ENCODE results near the gene DMBT1.
"Not testable (repeated sequence)": the region's sequence is repeated elsewhere in the genome, so short reads cannot be mapped to it uniquely, and the experiment has no call there.

The DMBT1 gene

DNA sequence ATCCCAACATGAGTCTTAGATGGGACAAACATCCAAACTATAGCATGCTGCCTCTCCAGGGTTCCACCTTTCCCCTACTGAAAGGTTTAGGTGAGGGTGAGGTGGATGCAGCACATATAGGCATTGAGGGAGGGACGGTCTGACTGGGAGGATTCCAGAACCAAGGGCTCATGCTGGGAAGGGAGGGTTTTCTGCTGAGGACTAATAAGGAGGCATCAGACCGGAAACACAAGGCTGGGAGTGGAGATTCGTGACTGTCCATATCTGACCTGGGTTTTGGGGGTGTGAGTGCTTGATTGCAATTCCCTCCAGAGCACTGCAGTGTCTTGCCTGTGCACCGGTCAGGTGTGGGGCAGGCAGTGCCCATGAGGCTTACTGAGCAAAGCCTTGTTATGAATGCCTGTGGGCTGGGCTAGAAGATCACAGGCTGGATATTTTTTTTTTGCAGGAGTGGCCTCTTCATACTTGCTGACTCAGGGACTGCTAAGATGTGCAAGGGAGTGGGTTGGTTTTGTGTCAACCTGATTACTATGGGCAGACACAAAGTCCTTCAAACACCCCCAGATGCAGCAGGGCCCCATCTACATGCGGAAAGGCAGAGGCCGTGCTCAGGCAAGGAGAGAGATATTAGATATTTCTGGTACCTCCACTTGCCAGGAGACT lies 26.7 kb downstream of the DMBT1 start:
- DNase-seq, result no peak

DNA sequence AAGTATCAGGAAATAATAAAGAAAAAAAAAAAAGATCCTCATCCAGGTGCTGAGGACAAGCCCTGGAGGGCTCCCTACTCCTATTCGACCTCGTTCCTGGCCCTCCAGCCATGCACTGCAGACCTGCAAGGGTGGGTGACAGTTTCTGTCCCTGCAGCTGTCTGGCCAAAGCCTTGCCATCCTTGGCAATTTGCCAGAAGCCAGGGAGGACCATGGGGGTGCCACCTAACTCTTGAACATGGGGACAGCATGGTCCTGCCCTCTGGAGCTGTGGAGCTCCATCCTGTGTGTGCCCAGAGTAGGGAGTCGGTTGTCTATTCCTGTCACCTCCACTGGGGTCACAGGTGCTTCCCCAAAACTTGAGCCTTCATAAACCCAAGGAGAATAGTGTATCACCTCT lies 27.8 kb downstream of the DMBT1 start:
- DNase-seq, result no peak

DNA sequence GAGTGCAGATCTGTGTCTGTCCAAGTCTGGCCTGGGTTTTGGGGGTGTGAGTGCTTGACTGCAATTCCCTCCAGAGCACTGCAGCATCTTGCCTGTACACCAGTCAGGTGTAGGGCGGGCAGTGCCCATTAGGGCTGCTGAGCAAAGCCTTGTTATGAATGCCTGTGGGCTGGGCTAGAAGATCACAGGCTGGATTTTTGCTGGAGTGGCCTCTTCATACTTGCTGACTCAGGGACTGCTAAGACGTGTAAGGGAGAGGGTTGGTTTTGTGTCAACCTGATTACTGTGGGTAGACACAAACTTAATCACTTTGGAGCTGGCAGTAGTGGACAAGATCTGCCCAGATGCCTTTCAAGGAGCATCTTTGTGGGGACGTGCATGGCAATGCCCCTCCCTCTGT lies 29.6 kb downstream of the DMBT1 start:
- no peak for DNase-seq

DNA sequence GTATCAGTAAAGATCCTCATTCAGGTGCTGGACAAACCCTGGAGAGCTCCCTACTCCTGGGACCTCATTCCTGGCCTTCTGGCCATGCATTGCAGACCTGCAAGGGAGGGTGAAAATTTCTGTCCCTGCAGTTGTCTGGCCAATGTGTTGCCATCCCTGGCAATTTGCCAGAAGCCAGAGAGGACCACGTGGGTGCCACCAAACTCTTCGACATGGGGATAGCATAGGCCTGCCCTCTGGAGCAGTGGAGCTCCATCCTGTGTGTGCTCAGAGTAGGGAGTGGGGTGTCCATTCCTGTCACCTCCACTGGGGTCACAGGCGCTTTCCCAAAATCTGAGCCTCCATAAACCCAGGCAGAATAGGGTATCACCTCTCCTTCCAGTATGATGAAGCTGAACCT lies 31.2 kb downstream of the DMBT1 start:
- DNase-seq, result no peak

DNA sequence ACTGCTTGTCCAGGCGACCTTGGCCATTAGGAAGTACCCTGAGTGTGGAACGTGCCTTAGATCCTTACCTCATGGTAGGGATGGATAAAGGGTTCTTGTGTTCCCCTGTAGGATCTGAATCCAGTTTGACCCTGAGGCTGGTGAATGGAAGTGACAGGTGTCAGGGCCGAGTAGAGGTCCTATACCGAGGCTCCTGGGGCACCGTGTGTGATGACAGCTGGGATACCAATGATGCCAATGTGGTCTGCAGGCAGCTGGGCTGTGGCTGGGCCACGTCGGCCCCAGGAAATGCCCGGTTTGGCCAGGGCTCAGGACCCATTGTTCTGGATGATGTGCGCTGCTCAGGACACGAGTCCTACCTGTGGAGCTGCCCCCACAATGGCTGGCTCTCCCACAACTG lies 31.6 kb downstream of the DMBT1 start:
- DNase-seq, result no peak

DNA sequence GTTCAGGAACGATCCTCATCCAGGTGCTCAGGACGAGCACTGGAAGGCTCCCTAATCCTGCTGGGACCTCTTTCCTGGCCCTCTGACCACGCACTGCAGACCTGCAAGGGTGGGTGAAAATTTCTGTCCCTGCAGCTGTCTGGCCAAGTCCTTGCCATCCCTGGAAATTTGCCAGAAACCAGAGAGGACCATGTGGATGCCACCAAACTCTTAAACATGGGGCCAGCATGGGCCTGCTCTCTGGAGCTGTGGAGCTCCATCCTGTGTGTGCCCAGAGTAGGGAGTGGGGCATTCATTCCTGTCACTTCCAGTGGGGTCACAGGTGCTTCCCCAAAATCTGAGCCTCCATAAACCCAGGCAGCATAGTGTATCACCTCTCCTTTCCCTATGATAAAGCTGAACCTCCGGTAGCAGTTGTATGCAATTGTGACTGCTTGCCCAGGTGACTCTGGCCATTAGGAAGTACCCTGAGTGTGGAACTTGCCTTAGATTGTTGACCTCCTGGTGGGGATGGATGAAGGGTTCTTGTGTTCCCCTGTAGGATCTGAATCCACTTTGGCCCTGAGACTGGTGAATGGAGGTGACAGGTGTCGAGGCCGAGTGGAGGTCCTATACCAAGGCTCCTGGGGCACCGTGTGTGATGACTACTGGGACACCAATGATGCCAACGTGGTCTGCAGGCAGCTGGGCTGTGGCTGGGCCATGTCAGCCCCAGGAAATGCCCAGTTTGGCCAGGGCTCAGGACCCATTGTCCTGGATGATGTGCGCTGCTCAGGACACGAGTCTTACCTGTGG lies 57.1 kb downstream of the DMBT1 start:
- DNase-seq, result no peak

DNA sequence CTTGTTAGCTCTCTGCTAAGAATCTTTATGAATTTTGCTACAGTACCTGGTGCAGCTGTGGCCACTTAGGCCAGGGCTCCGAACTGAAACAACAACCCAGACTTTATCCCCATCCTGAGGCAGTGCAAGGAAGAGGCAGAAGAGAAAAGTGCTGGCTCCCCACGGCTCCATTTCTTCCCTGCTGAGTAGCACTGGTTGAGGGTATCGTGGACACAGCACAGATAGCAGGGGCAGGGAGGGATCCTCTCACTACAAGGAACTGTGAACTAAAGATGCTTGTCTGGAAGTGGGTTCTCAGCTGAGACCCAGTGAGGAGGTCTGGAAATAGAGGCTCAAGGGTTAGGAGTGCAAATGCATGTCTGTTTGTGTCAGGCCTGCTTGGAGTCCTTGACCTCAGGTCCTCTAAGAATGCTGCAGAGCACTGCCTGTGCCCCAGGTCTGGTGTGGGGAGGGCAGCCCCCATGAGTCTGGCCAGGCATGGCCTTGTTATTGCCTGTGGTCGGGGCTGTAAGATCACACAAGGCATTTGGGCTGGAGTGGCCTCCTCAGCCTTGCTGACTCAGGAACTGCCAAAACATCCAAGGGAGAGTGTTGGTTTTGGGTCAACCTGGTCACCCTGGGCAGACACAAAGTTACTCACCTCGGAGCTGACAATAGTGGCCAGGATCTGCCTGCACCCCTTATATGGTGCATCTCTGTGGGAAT lies 58.1 kb downstream of the DMBT1 start:
- no peak for DNase-seq

DNA sequence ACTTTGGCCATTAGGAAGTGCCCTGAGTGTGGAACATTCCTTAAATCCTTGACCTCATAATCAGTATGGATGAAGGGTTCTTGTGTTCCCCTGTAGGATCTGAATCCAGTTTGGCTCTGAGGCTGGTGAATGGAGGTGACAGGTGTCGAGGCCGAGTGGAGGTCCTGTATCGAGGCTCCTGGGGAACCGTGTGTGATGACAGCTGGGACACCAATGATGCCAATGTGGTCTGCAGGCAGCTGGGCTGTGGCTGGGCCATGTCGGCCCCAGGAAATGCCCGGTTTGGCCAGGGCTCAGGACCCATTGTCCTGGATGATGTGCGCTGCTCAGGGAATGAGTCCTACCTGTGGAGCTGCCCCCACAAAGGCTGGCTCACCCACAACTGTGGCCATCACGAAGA lies 60.4 kb downstream of the DMBT1 start:
- not testable (repeated sequence) for DNase-seq

DNA sequence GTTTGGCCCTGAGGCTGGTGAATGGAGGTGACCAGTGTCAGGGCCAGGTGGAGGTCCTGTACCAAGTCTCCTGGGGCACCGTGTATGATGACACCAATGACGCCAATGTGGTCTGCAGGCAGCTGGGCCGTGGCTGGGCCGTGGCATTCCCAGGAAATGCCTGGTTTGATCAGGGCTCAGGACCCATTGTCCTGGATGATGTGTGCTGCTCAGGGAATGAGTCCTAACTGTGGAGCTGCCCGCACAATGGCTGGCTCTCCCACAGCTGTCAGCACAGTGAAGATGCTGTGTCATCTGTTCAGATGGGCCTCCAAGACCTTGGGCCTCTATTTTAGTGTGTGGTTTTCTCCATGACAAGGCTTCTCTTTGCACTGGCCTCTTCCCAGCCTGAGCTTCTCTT lies 64.0 kb downstream of the DMBT1 start:
- no peak for DNase-seq

DNA sequence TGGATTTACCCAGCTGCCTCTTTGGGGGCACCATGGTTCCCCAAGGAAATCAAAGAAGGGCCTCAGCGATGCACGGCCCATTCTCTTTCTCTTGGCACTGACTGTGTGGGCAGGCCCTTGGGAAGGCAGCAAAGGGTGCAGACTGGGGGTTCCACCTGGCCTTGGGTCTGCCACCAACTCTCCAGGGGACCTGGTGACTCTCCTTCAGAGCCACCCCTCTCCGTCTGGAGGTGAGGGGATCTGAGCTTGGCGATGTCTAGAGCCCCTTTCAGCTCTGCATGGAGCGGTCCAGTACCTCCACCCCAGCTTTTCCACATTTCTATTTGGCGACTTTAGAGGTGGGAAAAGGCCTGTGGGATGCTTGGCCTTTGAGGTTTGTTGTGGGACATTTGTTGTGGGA lies 70.0 kb downstream of the DMBT1 start:
- no peak for DNase-seq

DNA sequence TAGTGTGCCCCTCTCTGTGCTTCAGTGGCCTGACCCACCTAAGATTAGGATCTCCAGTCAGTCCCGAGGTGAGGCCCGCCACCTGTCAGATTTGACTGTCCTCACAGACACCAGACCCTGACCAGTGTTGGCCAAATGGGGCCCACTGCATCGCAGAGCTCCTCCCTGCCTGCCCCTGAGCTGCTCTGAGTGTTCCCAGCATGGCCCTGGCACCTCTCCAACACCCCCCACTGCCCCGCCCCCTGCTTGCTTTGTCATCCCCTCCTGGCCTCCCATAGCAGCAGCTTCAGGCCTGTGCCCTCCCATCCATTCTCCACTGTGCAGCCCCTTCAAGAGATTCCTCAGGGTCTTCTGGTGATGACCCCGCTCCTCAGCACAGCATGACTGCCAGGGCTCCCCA lies 71.5 kb downstream of the DMBT1 start:
- DNase-seq, result no peak

DNA sequence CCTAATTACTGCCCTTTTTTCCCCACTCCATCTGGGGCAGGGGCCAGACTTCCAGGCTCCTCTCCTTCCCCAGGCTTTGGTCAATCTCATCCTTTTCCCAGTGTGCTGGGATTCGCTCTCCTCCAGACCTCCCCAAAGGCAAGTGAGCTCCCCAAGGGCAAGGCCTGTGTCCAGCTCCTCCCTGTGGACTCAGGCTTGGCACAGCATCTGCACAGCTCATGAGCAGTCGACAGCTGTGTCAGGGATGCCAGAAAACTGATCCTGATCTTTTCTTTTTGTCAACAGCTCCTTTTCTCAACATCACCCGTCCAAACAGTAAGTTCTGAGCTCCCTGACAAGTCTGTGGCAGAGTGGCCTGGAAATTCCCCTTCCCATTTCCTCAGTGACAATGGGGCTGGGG lies 72.0 kb downstream of the DMBT1 start:
- no peak for DNase-seq

DNA sequence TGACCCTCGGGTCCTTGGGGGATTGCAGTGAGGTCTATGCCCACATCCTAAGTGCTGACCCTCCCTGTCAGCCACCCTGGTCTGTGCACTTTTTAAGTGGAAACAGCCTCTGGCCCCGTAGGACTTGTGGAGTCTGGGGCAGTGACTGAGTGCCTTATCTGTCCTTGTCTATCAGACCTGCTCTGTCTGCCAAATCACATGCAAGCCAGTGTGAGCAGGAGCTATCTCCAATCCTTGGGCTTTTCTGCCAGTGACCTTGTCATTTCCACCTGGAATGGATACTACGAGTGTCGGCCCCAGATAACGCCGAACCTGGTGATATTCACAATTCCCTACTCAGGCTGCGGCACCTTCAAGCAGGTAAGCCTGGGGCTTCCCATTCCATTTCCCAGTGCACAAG lies 76.4 kb downstream of the DMBT1 start:
- no peak for DNase-seq

DNA sequence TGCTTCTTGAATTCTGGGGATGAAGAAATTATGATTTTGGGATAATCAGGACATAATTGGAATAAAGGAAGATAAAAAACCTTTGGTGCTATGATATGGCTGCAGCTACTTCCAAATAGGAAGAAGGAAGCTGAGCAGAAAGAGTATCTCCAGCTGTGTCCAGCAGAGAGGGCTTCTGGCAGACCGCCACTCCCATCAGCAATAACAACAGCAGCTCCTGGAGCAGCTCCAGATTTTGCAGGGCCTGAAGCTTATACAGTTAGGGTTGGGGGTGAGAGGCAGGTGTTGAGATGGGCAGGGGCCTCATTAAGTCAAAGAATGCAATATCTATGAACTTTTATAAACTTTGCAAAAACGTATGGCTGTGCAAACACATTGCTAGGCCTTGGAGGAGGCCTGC lies 76.8 kb downstream of the DMBT1 start:
- no peak for DNase-seq

DNA sequence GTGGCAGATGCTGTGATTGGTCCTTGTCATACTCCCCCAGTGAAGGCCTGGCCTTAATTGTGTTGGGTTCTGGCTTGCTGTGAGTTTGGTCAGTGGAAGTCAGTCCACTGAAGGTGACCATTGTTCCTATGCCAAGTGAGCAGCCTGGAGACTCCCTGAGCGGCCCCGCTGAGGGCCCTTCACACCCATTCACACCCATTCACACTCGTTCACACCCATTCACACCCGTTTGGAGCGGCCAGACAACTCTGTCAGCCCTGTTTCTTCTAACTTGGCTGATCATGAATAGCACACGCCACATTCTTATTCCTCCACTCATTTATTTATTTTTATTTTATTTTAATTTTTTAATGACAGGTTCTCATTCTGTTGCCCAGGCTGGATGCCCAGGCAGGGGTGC lies 77.6 kb downstream of the DMBT1 start:
- no peak for DNase-seq

DNA sequence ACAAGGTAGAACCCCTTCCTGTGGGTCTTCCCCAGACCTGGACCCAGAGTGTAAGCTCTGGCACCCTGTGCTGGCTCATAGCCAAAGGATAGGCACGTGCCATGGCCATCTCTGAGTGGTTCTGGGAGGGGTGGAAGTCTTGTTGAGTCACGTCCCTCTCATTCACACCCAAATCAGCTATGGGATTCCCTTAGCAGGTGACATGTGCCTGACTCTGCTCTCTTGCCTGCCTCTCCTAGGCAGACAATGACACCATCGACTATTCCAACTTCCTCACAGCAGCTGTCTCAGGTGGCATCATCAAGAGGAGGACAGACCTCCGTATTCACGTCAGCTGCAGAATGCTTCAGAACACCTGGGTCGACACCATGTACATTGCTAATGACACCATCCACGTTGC lies 79.2 kb downstream of the DMBT1 start:
- DNase-seq, result no peak

DNA sequence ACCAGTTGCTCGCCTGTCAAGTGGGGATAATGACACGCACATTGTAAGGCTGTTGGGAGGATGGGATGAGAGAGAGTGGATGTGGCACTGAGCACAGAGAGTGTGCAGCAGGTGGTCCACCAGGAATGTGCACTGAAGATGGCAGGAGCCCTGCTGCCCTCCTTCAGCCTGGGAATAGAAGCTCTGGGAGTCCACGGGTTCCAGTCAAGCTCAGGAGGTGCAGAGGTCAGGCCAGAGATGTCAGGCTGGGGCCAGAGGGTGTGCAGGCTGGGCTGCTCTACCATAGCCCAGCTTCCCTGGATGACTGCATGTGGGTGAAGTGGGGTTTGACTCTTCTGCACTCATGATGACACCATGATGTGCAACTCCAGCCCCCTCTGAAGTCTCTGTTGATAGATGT lies 80.4 kb downstream of the DMBT1 start:
- DNase-seq, result no peak

DNA sequence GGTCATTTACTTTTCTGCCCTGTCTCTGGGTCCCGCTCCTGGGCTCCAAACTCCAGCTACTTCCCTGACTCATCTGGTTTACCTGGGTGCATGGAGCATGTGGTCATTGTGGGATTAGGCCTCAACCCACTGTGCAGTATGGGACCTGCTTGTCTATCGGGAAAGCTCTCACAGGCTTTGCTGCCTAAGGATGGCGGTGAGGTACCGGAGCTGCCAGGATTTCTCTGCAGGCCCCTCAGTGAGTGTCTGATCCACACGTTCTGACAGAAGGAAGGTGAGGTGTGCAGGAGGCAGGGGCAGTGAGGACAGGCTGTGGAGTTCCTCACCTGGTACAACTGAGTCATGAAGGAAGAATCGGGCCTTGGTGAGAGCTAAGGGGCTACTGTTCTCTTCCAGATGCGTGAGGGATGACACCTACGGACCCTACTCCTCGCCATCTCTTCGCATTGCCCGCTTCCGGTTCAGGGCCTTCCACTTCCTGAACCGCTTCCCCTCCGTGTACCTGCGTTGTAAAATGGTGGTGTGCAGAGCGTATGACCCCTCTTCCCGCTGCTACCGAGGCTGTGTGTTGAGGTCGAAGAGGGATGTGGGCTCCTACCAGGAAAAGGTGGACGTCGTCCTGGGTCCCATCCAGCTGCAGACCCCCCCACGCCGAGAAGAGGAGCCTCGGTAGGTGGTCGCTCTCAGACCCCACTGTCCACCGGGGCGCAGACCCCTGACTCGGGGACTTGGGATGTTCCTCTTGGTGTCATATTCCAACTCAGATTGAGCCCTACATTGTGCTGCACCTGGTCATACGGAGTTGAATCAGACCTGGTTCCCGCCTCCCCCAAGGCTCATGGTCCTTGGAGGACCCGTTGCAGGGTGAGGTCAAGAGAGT lies 82.4 kb downstream of the DMBT1 start:
- DNase-seq, result no peak

DNA sequence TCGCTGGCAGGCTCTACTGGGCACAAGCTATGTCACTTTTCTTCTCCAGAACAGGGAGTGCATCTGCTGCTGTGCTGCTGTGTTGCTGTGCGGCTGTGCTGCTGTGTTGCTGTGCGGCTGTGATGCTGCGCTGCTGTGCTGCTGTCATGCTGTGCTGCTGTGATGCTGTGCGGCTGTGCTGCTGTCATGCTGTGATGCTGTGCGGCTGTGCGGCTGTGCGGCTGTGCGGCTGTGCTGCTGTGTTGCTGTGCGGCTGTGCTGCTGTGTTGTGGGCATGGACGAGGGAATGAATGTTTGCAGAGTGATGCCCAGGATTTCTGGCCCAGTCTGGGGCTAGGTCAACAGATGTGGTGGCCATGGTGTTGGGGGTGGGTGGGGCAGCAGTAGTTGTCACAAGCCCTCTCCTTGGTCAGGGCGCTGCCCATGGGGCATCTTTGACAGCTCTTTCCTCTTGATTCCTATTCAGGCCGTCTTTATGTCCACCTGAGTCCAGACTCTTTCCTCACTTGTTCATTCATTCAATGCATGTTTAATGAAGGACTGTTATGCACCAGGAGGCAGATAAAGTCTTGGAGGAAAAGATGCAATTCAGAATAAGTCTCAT lies 83.5 kb downstream of the DMBT1 start:
- DNase-seq, result no peak

DNA sequence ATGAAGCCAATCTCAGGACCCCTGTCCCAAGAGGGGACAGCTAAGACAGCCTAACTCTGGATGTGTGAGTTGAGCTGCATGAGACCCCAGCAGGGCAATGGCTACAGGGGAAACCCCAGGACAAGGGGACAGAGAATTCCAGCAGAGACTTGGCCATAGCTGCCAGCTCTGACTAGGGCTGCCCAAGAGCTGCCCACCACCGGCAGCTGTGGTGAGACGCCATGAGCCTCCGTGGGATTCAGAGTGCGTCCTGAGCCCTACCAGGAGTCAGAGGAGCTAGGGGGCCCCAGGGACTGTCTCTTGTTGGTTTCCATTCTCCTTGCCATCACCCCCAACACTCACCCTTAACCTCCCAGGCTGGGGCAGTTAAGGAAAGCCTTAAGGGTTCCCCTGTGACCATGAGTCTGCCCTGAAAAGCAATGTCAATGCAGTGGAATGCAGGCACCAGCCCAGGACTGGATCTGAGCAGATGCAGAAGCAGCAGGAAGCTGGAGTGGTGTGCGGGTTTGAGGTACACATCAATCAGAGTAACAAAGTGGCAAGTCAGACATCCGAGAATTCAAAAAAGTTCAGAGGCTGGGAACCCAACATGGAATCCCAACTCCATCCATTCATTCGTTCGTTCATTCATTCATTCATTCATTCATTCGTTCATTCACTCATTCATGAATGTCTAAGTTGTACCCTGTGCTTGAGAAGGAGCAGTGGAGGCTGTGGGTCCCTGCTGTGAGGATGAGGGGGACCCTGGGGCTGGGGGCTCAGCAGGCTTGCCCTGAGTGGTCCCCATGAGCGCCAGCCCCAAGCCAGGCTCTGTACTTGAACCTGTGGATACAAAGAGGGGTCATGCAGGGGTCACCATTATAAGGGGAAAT lies 86.2 kb downstream of the DMBT1 start:
- no peak for DNase-seq

DNA sequence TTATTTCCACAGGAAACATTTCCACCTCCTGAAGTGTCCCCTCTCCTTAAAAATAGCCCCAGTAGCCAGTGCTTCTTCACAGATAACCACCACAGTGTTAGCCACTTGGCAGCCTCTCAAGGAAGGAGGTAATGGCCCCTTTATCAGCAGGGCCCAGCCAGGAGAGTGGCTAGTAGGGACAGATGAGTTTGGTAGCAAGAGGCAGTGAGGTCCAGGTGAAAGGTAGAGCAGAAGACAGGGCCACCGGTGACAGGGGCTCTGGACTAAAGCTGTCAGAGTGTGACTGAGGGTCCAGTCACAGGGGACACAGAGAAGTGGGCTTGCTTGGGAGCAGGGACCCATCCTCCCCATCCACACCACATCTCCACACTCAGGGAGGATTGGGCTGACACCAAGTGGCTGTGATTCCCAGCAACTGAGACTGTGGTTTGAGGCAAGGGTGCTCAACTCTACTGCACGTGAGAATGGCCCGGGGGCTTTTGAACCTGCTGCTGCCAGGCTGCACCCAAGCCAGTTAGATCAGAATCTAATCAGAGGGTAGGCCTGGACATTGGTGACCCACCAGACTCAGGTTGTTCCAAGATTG lies 86.9 kb downstream of the DMBT1 start:
- DNase-seq, result no peak

Measured in inflammatory macrophage treated with lipopolysaccharide for 1 hour (primary cell).